Effector memory CD4-positive, alpha-beta T cell (primary cell): Measurements from ENCODE around the gene RYR3.

Experiments
- DNase-seq, 3 donors: peaks; one replicate each; pipeline ENCODE4 v3.0.0-alpha.2; 2020
- H3K27ac ChIP-seq: 2 replicates; pipeline ENCODE4 v1.7.0; 2013; ENCODE audit warnings: mild to moderate bottlenecking, low read length, moderate library complexity; ENCODE audit not compliant: insufficient read depth, poor library complexity, severe bottlenecking
- H3K27me3 ChIP-seq: replicated peaks from 2 replicates; pipeline ENCODE4 v1.7.0; 2013; ENCODE audit warnings: mild to moderate bottlenecking, low read length; ENCODE audit not compliant: insufficient read depth, control insufficient read depth, poor library complexity, severe bottlenecking
- H3K36me3 ChIP-seq: 2 replicates; pipeline ENCODE4 v1.7.0; 2013; ENCODE audit warnings: mild to moderate bottlenecking, low read length, moderate library complexity; ENCODE audit not compliant: control insufficient read depth, insufficient read depth
- H3K4me1 ChIP-seq: 2 replicates; pipeline ENCODE4 v1.7.0; 2013; ENCODE audit warnings: low read length, mild to moderate bottlenecking; ENCODE audit not compliant: control insufficient read depth, insufficient read depth, poor library complexity, severe bottlenecking
- H3K4me3 ChIP-seq: 2 replicates; pipeline ENCODE4 v1.7.0; 2013; ENCODE audit warnings: low read length, low read depth, mild to moderate bottlenecking; ENCODE audit not compliant: insufficient read depth, poor library complexity, severe bottlenecking
- H3K9me3 ChIP-seq: 2 replicates; pipeline ENCODE4 v1.7.0; 2013; ENCODE audit warnings: mild to moderate bottlenecking, low read length, moderate library complexity; ENCODE audit not compliant: control insufficient read depth

RYR3 gene

GRCh38 chr15:33377204-33377603 lies 66.4 kb downstream of the RYR3 start:
- no peak for DNase-seq
- no peaks in the 10 kb centered on the region for H3K4me1 ChIP-seq
- no peaks in the 10 kb centered on the region for H3K9me3 ChIP-seq
- no peaks in the 10 kb centered on the region for H3K36me3 ChIP-seq
- no peak overlapping the region for H3K4me3 ChIP-seq
- H3K27me3 ChIP-seq = no peaks in the 10 kb centered on the region
- no peak overlapping the region for H3K27ac ChIP-seq

GRCh38 chr15:33378866-33379480 lies 68.2 kb downstream of the RYR3 start:
- DNase-seq = no peak
- H3K36me3 ChIP-seq = no peaks in the 10 kb centered on the region
- H3K4me3 ChIP-seq = no peak overlapping the region
- no peaks in the 10 kb centered on the region for H3K4me1 ChIP-seq
- H3K27ac ChIP-seq = no peak overlapping the region
- H3K27me3 ChIP-seq = no peaks in the 10 kb centered on the region
- H3K9me3 ChIP-seq = no peaks in the 10 kb centered on the region

DNA sequence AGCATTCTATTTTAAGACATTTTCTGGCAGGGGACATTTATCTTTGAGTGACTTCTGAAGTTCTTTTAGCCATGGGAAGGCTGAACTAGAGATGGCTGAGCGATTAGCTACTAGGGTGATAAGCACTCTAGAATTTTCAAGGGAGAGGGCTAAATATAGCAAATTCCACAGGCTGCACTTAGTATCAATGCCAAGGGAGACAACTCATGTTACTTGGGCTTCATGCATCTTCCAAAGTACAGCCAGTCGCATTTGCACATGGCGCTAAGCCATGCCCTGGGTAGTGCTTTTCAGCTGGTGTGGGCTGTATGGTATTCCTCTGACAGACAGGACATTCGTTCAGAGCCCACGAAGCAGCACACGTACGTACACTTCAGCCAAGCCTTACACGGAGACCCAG lies 69.6 kb downstream of the RYR3 start:
- no peaks in the 10 kb centered on the region for H3K27me3 ChIP-seq
- H3K4me3 ChIP-seq = no peak overlapping the region
- no peaks in the 10 kb centered on the region for H3K36me3 ChIP-seq
- no peaks in the 10 kb centered on the region for H3K4me1 ChIP-seq
- H3K27ac ChIP-seq = no peak overlapping the region
- no peaks in the 10 kb centered on the region for H3K9me3 ChIP-seq
- no peak for DNase-seq

- no peak overlapping the region for H3K4me3 ChIP-seq
- no peaks in the 10 kb centered on the region for H3K27me3 ChIP-seq
- no peaks in the 10 kb centered on the region for H3K4me1 ChIP-seq
- no peaks in the 10 kb centered on the region for H3K9me3 ChIP-seq
- no peak for DNase-seq
- no peaks in the 10 kb centered on the region for H3K36me3 ChIP-seq
- H3K27ac ChIP-seq = no peak overlapping the region
Measured at GRCh38 chr15:33382491-33382890, 71.7 kb downstream of the RYR3 start.

DNA sequence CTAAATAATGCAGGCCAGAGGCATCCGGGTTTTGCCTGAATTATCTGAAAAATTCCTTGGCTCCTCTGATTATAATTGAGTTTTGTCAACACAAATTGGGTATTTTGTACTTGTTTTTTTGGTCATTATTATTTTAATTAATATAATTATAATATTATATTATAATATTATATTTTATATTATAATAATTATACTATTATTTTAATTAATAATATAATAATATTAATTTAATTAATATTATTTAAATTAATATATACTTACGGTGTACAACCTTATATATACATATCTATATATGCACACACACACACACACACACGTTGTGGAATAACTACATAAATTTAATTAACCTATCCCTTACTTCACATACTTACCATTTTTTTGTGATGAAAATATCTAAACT lies 73.5 kb downstream of the RYR3 start:
- DNase-seq = no peak
- H3K4me1 ChIP-seq = no peaks in the 10 kb centered on the region
- no peaks in the 10 kb centered on the region for H3K27me3 ChIP-seq
- H3K4me3 ChIP-seq = no peak overlapping the region
- no peak overlapping the region for H3K27ac ChIP-seq
- H3K9me3 ChIP-seq = no peaks in the 10 kb centered on the region
- H3K36me3 ChIP-seq = no peaks in the 10 kb centered on the region

GRCh38 chr15:33392453-33392852 lies 81.7 kb downstream of the RYR3 start:
- H3K4me3 ChIP-seq = no peak overlapping the region
- H3K4me1 ChIP-seq = no peaks in the 10 kb centered on the region
- H3K36me3 ChIP-seq = no peaks in the 10 kb centered on the region
- DNase-seq = no peak
- no peaks in the 10 kb centered on the region for H3K9me3 ChIP-seq
- no peak overlapping the region for H3K27ac ChIP-seq
- H3K27me3 ChIP-seq = no peaks in the 10 kb centered on the region

DNA sequence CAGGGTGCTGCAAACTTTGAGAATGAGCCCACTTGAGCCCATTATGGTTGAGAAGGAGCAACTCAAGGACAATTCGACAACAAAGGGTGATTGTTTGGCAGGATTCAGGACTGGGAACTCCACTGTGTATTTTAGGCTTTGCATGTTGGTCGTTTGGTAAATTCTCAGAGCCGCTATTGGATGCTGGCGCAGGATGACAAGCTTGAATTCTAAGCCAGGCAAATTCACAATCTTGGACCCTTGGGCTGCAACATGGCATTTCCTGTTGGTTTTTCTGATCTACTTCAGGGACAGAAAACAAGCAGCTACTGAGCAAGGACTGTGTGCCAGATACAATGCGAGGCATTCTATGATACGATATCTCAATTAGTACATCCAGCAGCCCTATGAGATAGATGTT lies 82.8 kb downstream of the RYR3 start:
- DNase-seq = no peak
- H3K9me3 ChIP-seq = no peaks in the 10 kb centered on the region
- H3K27me3 ChIP-seq = no peaks in the 10 kb centered on the region
- H3K27ac ChIP-seq = no peak overlapping the region
- H3K4me1 ChIP-seq = no peaks in the 10 kb centered on the region
- H3K36me3 ChIP-seq = no peaks in the 10 kb centered on the region
- no peak overlapping the region for H3K4me3 ChIP-seq

DNA sequence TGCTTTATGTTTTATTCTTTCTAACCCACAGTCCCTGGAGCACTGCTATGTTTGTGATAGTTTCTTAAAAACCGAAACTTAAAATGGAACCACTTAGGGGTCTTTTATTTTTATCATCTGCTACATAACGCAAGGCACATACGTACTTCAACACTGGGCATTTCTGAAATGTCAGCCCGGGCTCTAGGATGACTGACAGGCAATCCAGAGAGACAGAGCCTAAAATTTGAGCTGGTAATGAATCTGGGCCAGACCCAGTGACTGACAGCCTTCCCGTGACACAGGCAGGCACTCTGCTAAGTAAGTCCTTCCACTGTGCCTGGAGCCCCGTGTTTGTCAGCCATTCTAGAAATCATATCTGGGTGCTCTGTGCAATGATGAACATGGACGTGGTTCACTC lies 84.6 kb downstream of the RYR3 start:
- no peaks in the 10 kb centered on the region for H3K36me3 ChIP-seq
- H3K27ac ChIP-seq = no peak overlapping the region
- DNase-seq = no peak
- no peaks in the 10 kb centered on the region for H3K4me1 ChIP-seq
- H3K27me3 ChIP-seq = no peaks in the 10 kb centered on the region
- no peak overlapping the region for H3K4me3 ChIP-seq
- no peaks in the 10 kb centered on the region for H3K9me3 ChIP-seq

- Histone ChIP-seq H3K4me1 (no peaks in the 10 kb centered on the region), H3K27me3 (no peaks in the 10 kb centered on the region), H3K27ac (no peak overlapping the region), H3K9me3 (no peaks in the 10 kb centered on the region), H3K4me3 (no peak overlapping the region), H3K36me3 (no peaks in the 10 kb centered on the region)
- DNase-seq = no peak
Measured at GRCh38 chr15:33395846-33396245, 85.1 kb downstream of the RYR3 start.

GRCh38 chr15:33396475-33396874 lies 85.7 kb downstream of the RYR3 start:
- Histone ChIP-seq H3K27me3 (no peaks in the 10 kb centered on the region), H3K27ac (no peak overlapping the region), H3K36me3 (no peaks in the 10 kb centered on the region), H3K4me1 (no peaks in the 10 kb centered on the region), H3K9me3 (no peaks in the 10 kb centered on the region), H3K4me3 (no peak overlapping the region)
- no peak for DNase-seq
